Natural killer cell (primary cell): ENCODE data around the gene GUCA2A. TPM values are rescaled to one million over a fixed set of nuclear protein-coding genes. Genes with fewer than 3 reads are reported as not detected.

ENCODE experiments used
- ATAC-seq, 3 donors: fragments of 150-1000 bp in 2 of 3; fragments of 200-7000 bp in 1 of 3; cut with Tn5 transposase; 1 replicate in 1 of 3; 2 replicates in 2 of 3; pipeline ENCODE4 v1.10.0; 2021; ENCODE audit warnings: mild to moderate bottlenecking in 2 of 3, moderate library complexity in 2 of 3
- DNase-seq, 2 donors: peaks; one replicate each; pipeline versions ENCODE4 v3.0.0 to v3.0.0-alpha.2; 2013 to 2021; ENCODE audit warnings: mixed read lengths in 1 of 2
- H3K27ac ChIP-seq: one replicate; pipeline ENCODE4 v1.5.1; 2013; ENCODE audit warnings: mild to moderate bottlenecking, low read length
- H3K27me3 ChIP-seq: one replicate; pipeline ENCODE4 v1.6.1; 2013; ENCODE audit warnings: low read length; ENCODE audit not compliant: control insufficient read depth, insufficient read depth
- H3K36me3 ChIP-seq: one replicate; pipeline ENCODE4 v1.6.1; 2013; ENCODE audit warnings: low read length; ENCODE audit not compliant: control insufficient read depth, insufficient read depth
- H3K4me1 ChIP-seq: one replicate; pipeline ENCODE4 v1.6.1; 2013; ENCODE audit warnings: low read length; ENCODE audit not compliant: control insufficient read depth, insufficient read depth
- H3K4me3 ChIP-seq: one replicate; pipeline ENCODE4 v1.5.1; 2013; ENCODE audit warnings: low read length
- H3K9me3 ChIP-seq: one replicate; pipeline ENCODE4 v1.6.1; 2013; ENCODE audit warnings: low read length; ENCODE audit not compliant: control insufficient read depth, insufficient read depth
- H3K27ac Mint-ChIP-seq, 2 donors: one replicate each; pipeline ENCODE4 v1.8.0; 2022; ENCODE audit warnings: mild to moderate bottlenecking in 2 of 2, mixed read lengths in 2 of 2, moderate library complexity in 1 of 2
- H3K27me3 Mint-ChIP-seq, 2 donors: one replicate each; pipeline ENCODE4 v1.8.0; 2022; ENCODE audit warnings: low read depth in 2 of 2, mixed read lengths in 2 of 2
- H3K36me3 Mint-ChIP-seq: one replicate; pipeline ENCODE4 v1.8.0; 2022; ENCODE audit warnings: mixed read lengths
- H3K4me1 Mint-ChIP-seq, 2 donors: one replicate each; pipeline ENCODE4 v1.8.0; 2022; ENCODE audit warnings: mixed read lengths in 2 of 2
- H3K4me3 Mint-ChIP-seq: one replicate; pipeline ENCODE4 v1.8.0; 2022; ENCODE audit warnings: mild to moderate bottlenecking, moderate library complexity, mixed read lengths
- H3K9me3 Mint-ChIP-seq, 2 donors: one replicate each; pipeline ENCODE4 v1.8.0; 2022; ENCODE audit warnings: mixed read lengths in 2 of 2
- CTCF ChIP-seq: fragments of 200-600 bp; IDR thresholded peaks from one replicate; pipeline ENCODE4 v1.8.0; 2022; ENCODE audit warnings: antibody characterized with exemption
- WGBS: methylation state at CpG from one replicate; pipeline ENCODE4 v1.1.7; 2013; ENCODE audit warnings: missing lambda C conversion rate; ENCODE audit not compliant: insufficient coverage; 5-methylcytosine and 5-hydroxymethylcytosine counted together
- intact Hi-C: fragments of 100-400 bp; cut with micrococcal nuclease; formaldehyde crosslinking; loops from one replicate; pipeline ENCODE4 v1.14.2; 2022
- total RNA-seq, 4 donors: library from RNA; stranded (reverse); fragments of 120-200 nt in 1 of 4; gene quantifications; one replicate each; pipeline versions ENCODE4 v1.2.3 to v1.2.4, GENCODE V29; 2013 to 2022

Gene GUCA2A
- total RNA-seq, 3 donors from 2014 or later (not counting 1 experiment from before 2014, with no cell fraction given), result not detected

GRCh38 chr1:42170779-42171621 lies 6.5 kb upstream of the GUCA2A start:
- Histone ChIP-seq H3K4me3 (no peak overlapping the region), H3K27me3 (no peaks in the 10 kb centered on the region), H3K27ac (no peak overlapping the region), H3K9me3 (no peaks in the 10 kb centered on the region), H3K4me1 (no peaks in the 10 kb centered on the region), H3K36me3 (no peaks in the 10 kb centered on the region)
- ATAC-seq (no peak), DNase-seq (no peak)
- Mint-ChIP-seq H3K27ac (no peak overlapping the region), H3K4me3 (no peak overlapping the region), H3K4me1 (no peaks in the 10 kb centered on the region), H3K36me3 (no peaks in the 10 kb centered on the region), H3K9me3 (no peaks in the 10 kb centered on the region), H3K27me3 (no peaks in the 10 kb centered on the region)
- 86% methylated on average over 17 of the region's 17 CpGs for WGBS
- no peak for TF ChIP-seq CTCF
- intact Hi-C loops, result loop anchor here (5.0 kb wide), 1 partner anchor 359 kb away; no protein-coding TSS in a partner anchor

- no peaks in the 10 kb centered on the region for H3K9me3 Mint-ChIP-seq
- Histone ChIP-seq H3K9me3 (no peaks in the 10 kb centered on the region), H3K4me3 (no peak overlapping the region), H3K4me1 (no peaks in the 10 kb centered on the region), H3K36me3 (no peaks in the 10 kb centered on the region), H3K27ac (no peak overlapping the region), H3K27me3 (no peaks in the 10 kb centered on the region)
- no peaks in the 10 kb centered on the region for H3K4me1 Mint-ChIP-seq
- H3K27ac Mint-ChIP-seq, result no peak overlapping the region
- H3K27me3 Mint-ChIP-seq, result no peaks in the 10 kb centered on the region
- no peak for DNase-seq
- ATAC-seq, result no peak
- intact Hi-C loops, result no loop called here
- TF ChIP-seq CTCF, result no peak
- whole genome bisulfite sequencing, result 97% methylated on average over 3 of the region's 3 CpGs
- no peaks in the 10 kb centered on the region for H3K36me3 Mint-ChIP-seq
- no peak overlapping the region for H3K4me3 Mint-ChIP-seq
Observed at GRCh38 chr1:42168763-42169162, 4.2 kb upstream of the GUCA2A start.

- H3K4me3 Mint-ChIP-seq, result no peak overlapping the region
- ATAC-seq (no peak), DNase-seq (no peak)
- Histone ChIP-seq H3K9me3 (no peaks in the 10 kb centered on the region), H3K27ac (no peak overlapping the region), H3K4me1 (no peaks in the 10 kb centered on the region), H3K27me3 (no peaks in the 10 kb centered on the region), H3K4me3 (no peak overlapping the region), H3K36me3 (no peaks in the 10 kb centered on the region)
- TF ChIP-seq CTCF, result no peak
- H3K4me1 Mint-ChIP-seq, result no peaks in the 10 kb centered on the region
- no peak overlapping the region for H3K27ac Mint-ChIP-seq
- no peaks in the 10 kb centered on the region for H3K36me3 Mint-ChIP-seq
- H3K9me3 Mint-ChIP-seq, result no peaks in the 10 kb centered on the region
- intact Hi-C loops, result no loop called here
- no peaks in the 10 kb centered on the region for H3K27me3 Mint-ChIP-seq
- 80% methylated on average over 1 of the region's 1 CpG for WGBS
Observed at GRCh38 chr1:42168391-42168670, 3.8 kb upstream of the GUCA2A start.
